GM23338 (cell line): ENCODE data around the gene CDHR2. TPM values are rescaled to one million over a fixed set of nuclear protein-coding genes. Genes with fewer than 3 reads are reported as not detected.
A peak's percentile ranks its signal among the peaks of the same experiment; 100 is the strongest.

ENCODE experiments used
- ATAC-seq: fragments of 200-7000 bp; cut with Tn5 transposase; 3 replicates; pipeline ENCODE4 v1.9.1; 2020
- DNase-seq: peaks from one replicate; pipeline ENCODE4 v3.0.0-alpha.2; 2015; ENCODE audit warnings: low spot score
- H2AFZ ChIP-seq: fragments of 200-600 bp; sonication (generic); 2 replicates; pipeline ENCODE4 v1.8.0; 2016; ENCODE audit warnings: antibody characterized with exemption, mild to moderate bottlenecking, moderate library complexity
- H3F3A ChIP-seq: fragments of 200-600 bp; sonication (generic); replicated peaks from 2 replicates; pipeline ENCODE4 v1.8.0; 2017; ENCODE audit warnings: antibody characterized with exemption, mixed run types, low read depth
- H3K27ac ChIP-seq: fragments of 200-600 bp; sonication (generic); 2 replicates; pipeline ENCODE4 v1.6.1; 2016; ENCODE audit warnings: low read depth
- H3K27me3 ChIP-seq: fragments of 200-600 bp; sonication (generic); 2 replicates; pipeline ENCODE4 v1.8.0; 2016; ENCODE audit warnings: mild to moderate bottlenecking, mixed run types, moderate library complexity; ENCODE audit not compliant: insufficient read depth
- H3K36me3 ChIP-seq: fragments of 200-600 bp; sonication (generic); 2 replicates; pipeline ENCODE4 v1.8.0; 2016; ENCODE audit warnings: mild to moderate bottlenecking; ENCODE audit not compliant: insufficient read depth
- H3K4me1 ChIP-seq: fragments of 200-600 bp; sonication (generic); 2 replicates; pipeline ENCODE4 v1.8.0; 2016; ENCODE audit warnings: mild to moderate bottlenecking, moderate library complexity; ENCODE audit not compliant: insufficient read depth
- H3K4me2 ChIP-seq: fragments of 200-600 bp; sonication (generic); 2 replicates; pipeline ENCODE4 v1.7.1; 2017; ENCODE audit warnings: mixed run types
- H3K4me3 ChIP-seq: fragments of 200-600 bp; sonication (generic); 2 replicates; pipeline ENCODE4 v1.6.1; 2016; ENCODE audit warnings: mixed run types
- H3K79me2 ChIP-seq: fragments of 200-600 bp; sonication (generic); replicated peaks from 2 replicates; pipeline ENCODE4 v1.8.0; 2017; ENCODE audit warnings: mild to moderate bottlenecking; ENCODE audit not compliant: insufficient read depth
- H3K9me2 ChIP-seq: fragments of 200-600 bp; sonication (generic); 2 replicates; pipeline ENCODE4 v1.8.0; 2017; ENCODE audit not compliant: insufficient read depth
- H4K20me1 ChIP-seq: fragments of 200-600 bp; sonication (generic); replicated peaks from 2 replicates; pipeline ENCODE4 v1.8.0; 2017; ENCODE audit warnings: mild to moderate bottlenecking; ENCODE audit not compliant: insufficient read depth
- H3K27ac Mint-ChIP-seq: 2 replicates; pipeline ENCODE4 v1.8.0; 2020; ENCODE audit warnings: inconsistent platforms, mild to moderate bottlenecking, moderate library complexity, mixed read lengths
- H3K27me3 Mint-ChIP-seq: 3 replicates; pipeline ENCODE4 v1.8.0; 2022; ENCODE audit warnings: low read depth, mild to moderate bottlenecking, moderate library complexity, mixed read lengths, inconsistent platforms; ENCODE audit not compliant: insufficient read depth, poor library complexity
- H3K36me3 Mint-ChIP-seq: 3 replicates; pipeline ENCODE4 v1.8.0; 2021; ENCODE audit warnings: low read depth, mild to moderate bottlenecking, inconsistent platforms, moderate library complexity, mixed read lengths
- H3K4me1 Mint-ChIP-seq: 3 replicates; pipeline ENCODE4 v1.8.0; 2020; ENCODE audit warnings: mild to moderate bottlenecking, inconsistent platforms, mixed read lengths
- H3K4me3 Mint-ChIP-seq: 3 replicates; pipeline ENCODE4 v1.8.0; 2021; ENCODE audit warnings: moderate library complexity, mild to moderate bottlenecking, inconsistent platforms, mixed read lengths
- H3K9me3 Mint-ChIP-seq: 3 replicates; pipeline ENCODE4 v1.8.0; 2020; ENCODE audit warnings: moderate library complexity, mild to moderate bottlenecking, inconsistent platforms, mixed read lengths
- CREB1 ChIP-seq: fragments of 250-450 bp; sonication (Bioruptor Pico); IDR thresholded peaks from 2 replicates; pipeline ENCODE4 v1.5.0; 2020; ENCODE audit warnings: low read depth, mild to moderate bottlenecking, moderate library complexity
- EZH2 ChIP-seq: fragments of 200-600 bp; sonication (generic); IDR thresholded peaks from one replicate; pipeline ENCODE4 v1.8.0; 2017; ENCODE audit warnings: antibody characterized with exemption, mild to moderate bottlenecking, low read depth; ENCODE audit not compliant: unreplicated experiment
- EZH2phosphoT487 ChIP-seq: fragments of 200-600 bp; sonication (generic); IDR thresholded peaks from one replicate; pipeline ENCODE4 v1.8.1; 2018; ENCODE audit warnings: antibody characterized with exemption; ENCODE audit not compliant: unreplicated experiment
- JUNB ChIP-seq: IDR thresholded peaks from one replicate; pipeline ENCODE4 v1.6.1; 2016; ENCODE audit warnings: antibody characterized with exemption; ENCODE audit not compliant: unreplicated experiment
- NANOG ChIP-seq: IDR thresholded peaks from 2 replicates; pipeline ENCODE4 v1.6.1; 2016; ENCODE audit warnings: antibody characterized with exemption, borderline replicate concordance
- POLR2AphosphoS5 ChIP-seq: IDR thresholded peaks from 2 replicates; pipeline ENCODE4 v1.6.1; 2016; ENCODE audit warnings: antibody characterized with exemption, low read depth
- STAT1 ChIP-seq: IDR thresholded peaks from one replicate; pipeline ENCODE4 v1.6.1; 2016; ENCODE audit warnings: antibody characterized with exemption; ENCODE audit not compliant: unreplicated experiment
- ZNF114 ChIP-seq: fragments of 250-450 bp; sonication (Bioruptor Pico); IDR thresholded peaks from 2 replicates; pipeline ENCODE4 v1.5.0; 2020; ENCODE audit warnings: mild to moderate bottlenecking, moderate library complexity
- ZNF331 ChIP-seq: fragments of 250-450 bp; sonication (Bioruptor Pico); IDR thresholded peaks from 2 replicates; pipeline ENCODE4 v1.5.0; 2020; ENCODE audit warnings: low read depth, mild to moderate bottlenecking, moderate library complexity
- polyA plus RNA-seq: library from polyadenylated mRNA; unstranded; fragments of >200 nt; fragmentation: Nextera tagmentation; extraction: Ambion mirVana; gene quantifications from 2 replicates; pipeline ENCODE4 v1.2.1, GENCODE V29; 2016
- total RNA-seq: library from RNA; depleted of rRNA; stranded (reverse); fragments of >200 nt; shearing (Covaris generic); gene quantifications from 2 replicates; pipeline ENCODE4 v1.2.3, GENCODE V29; 2014
- TF ChIP-seq, protein P1 (sequence below), 2 experiments: fragments of 200-600 bp in 1 of 2; sonication (generic) in 1 of 2; conservative IDR thresholded peaks; 2 replicates each; pipeline versions ENCODE4 v1.5.1 to v1.6.1; 2016 to 2017; ENCODE audit warnings: antibody characterized with exemption in 2 of 2, low read depth in 2 of 2, mild to moderate bottlenecking in 2 of 2, moderate library complexity in 1 of 2
- TF ChIP-seq, protein P2 (sequence below): IDR thresholded peaks from one replicate; pipeline ENCODE4 v1.6.1; 2018; ENCODE audit warnings: antibody characterized with exemption; ENCODE audit not compliant: unreplicated experiment
- TF ChIP-seq, protein P3 (sequence below): fragments of 250-450 bp; sonication (Bioruptor Pico); IDR thresholded peaks from 2 replicates; pipeline ENCODE4 v1.5.0; 2020; ENCODE audit warnings: mild to moderate bottlenecking, moderate library complexity
- TF ChIP-seq, protein P4 (sequence below): IDR thresholded peaks from 2 replicates; pipeline ENCODE4 v1.6.1; 2016; ENCODE audit warnings: antibody characterized with exemption

The CDHR2 gene
- total and polyA plus RNA-seq, 2 experiments from 2014 or later = not detected

DNA sequence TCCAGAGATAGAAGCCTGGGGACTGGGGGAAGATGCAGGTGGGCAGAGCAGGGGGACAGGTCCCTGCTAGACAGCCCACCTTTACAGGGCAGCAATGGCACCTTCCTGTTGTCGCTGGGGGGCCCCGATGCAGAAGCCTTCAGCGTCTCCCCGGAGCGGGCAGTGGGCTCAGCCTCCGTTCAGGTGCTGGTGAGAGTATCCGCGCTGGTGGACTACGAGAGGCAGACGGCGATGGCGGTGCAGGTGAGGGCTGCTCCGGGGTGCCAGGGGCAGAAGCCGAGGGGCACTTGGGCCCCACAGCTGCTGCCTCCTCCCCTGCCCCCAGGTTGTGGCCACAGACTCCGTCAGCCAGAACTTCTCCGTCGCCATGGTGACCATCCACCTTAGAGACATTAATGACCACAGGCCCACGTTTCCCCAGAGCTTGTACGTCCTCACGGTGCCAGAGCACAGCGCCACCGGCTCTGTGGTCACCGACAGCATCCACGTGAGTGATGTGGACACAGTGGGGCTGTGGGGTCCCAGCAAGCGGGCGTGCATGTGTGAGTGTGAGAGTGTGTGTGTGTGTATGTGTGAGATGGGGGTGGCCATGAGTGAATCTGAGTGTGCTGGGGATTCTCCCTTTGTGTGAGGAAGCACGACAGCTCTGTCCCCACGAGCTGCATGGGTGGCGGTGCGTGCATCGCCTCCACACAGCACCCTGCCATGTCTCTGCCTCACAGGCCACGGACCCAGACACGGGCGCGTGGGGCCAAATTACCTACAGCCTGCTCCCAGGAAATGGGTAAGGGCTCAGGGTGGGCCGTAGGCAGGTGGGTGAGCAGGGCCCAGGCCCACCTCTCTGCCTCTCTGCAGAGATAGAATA lies 28.4 kb downstream of the CDHR2 start:
- H3K4me2 ChIP-seq = no peak overlapping the region
- H3K9me2 ChIP-seq = no peaks in the 10 kb centered on the region
- no peaks in the 10 kb centered on the region for H3K4me1 ChIP-seq
- ATAC-seq = no peak
- Mint-ChIP-seq H3K4me1 (peaks cover 9% of the 10 kb centered on the region; the same call in 2 of the 3 replicates), H3K36me3 (no peaks in the 10 kb centered on the region), H3K27ac (no peak overlapping the region), H3K4me3 (no peak overlapping the region), H3K27me3 (peaks cover 7% of the 10 kb centered on the region), H3K9me3 (no peaks in the 10 kb centered on the region; the same call in 1 of the 3 replicates)
- no peak overlapping the region for H3K27ac ChIP-seq
- peak; percentile 39 for DNase-seq
- TF ChIP-seq ZNF331 (no peak), ZNF114 (CRISPR knock-in tag) (no peak), EZH2 (no peak), STAT1 (no peak), NANOG (no peak), JUNB (no peak), EZH2phosphoT487 (no peak), POLR2AphosphoS5 (no peak), CREB1 (CRISPR knock-in tag) (no peak)
- TF ChIP-seq, protein P1, sequence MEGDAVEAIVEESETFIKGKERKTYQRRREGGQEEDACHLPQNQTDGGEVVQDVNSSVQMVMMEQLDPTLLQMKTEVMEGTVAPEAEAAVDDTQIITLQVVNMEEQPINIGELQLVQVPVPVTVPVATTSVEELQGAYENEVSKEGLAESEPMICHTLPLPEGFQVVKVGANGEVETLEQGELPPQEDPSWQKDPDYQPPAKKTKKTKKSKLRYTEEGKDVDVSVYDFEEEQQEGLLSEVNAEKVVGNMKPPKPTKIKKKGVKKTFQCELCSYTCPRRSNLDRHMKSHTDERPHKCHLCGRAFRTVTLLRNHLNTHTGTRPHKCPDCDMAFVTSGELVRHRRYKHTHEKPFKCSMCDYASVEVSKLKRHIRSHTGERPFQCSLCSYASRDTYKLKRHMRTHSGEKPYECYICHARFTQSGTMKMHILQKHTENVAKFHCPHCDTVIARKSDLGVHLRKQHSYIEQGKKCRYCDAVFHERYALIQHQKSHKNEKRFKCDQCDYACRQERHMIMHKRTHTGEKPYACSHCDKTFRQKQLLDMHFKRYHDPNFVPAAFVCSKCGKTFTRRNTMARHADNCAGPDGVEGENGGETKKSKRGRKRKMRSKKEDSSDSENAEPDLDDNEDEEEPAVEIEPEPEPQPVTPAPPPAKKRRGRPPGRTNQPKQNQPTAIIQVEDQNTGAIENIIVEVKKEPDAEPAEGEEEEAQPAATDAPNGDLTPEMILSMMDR (conservative IDR thresholded peaks at IDR 0.05; ENCODE audit: low read depth in 2 of 2) = no peak
- TF ChIP-seq, protein P2, sequence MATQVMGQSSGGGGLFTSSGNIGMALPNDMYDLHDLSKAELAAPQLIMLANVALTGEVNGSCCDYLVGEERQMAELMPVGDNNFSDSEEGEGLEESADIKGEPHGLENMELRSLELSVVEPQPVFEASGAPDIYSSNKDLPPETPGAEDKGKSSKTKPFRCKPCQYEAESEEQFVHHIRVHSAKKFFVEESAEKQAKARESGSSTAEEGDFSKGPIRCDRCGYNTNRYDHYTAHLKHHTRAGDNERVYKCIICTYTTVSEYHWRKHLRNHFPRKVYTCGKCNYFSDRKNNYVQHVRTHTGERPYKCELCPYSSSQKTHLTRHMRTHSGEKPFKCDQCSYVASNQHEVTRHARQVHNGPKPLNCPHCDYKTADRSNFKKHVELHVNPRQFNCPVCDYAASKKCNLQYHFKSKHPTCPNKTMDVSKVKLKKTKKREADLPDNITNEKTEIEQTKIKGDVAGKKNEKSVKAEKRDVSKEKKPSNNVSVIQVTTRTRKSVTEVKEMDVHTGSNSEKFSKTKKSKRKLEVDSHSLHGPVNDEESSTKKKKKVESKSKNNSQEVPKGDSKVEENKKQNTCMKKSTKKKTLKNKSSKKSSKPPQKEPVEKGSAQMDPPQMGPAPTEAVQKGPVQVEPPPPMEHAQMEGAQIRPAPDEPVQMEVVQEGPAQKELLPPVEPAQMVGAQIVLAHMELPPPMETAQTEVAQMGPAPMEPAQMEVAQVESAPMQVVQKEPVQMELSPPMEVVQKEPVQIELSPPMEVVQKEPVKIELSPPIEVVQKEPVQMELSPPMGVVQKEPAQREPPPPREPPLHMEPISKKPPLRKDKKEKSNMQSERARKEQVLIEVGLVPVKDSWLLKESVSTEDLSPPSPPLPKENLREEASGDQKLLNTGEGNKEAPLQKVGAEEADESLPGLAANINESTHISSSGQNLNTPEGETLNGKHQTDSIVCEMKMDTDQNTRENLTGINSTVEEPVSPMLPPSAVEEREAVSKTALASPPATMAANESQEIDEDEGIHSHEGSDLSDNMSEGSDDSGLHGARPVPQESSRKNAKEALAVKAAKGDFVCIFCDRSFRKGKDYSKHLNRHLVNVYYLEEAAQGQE = no peak
- TF ChIP-seq, protein P3, sequence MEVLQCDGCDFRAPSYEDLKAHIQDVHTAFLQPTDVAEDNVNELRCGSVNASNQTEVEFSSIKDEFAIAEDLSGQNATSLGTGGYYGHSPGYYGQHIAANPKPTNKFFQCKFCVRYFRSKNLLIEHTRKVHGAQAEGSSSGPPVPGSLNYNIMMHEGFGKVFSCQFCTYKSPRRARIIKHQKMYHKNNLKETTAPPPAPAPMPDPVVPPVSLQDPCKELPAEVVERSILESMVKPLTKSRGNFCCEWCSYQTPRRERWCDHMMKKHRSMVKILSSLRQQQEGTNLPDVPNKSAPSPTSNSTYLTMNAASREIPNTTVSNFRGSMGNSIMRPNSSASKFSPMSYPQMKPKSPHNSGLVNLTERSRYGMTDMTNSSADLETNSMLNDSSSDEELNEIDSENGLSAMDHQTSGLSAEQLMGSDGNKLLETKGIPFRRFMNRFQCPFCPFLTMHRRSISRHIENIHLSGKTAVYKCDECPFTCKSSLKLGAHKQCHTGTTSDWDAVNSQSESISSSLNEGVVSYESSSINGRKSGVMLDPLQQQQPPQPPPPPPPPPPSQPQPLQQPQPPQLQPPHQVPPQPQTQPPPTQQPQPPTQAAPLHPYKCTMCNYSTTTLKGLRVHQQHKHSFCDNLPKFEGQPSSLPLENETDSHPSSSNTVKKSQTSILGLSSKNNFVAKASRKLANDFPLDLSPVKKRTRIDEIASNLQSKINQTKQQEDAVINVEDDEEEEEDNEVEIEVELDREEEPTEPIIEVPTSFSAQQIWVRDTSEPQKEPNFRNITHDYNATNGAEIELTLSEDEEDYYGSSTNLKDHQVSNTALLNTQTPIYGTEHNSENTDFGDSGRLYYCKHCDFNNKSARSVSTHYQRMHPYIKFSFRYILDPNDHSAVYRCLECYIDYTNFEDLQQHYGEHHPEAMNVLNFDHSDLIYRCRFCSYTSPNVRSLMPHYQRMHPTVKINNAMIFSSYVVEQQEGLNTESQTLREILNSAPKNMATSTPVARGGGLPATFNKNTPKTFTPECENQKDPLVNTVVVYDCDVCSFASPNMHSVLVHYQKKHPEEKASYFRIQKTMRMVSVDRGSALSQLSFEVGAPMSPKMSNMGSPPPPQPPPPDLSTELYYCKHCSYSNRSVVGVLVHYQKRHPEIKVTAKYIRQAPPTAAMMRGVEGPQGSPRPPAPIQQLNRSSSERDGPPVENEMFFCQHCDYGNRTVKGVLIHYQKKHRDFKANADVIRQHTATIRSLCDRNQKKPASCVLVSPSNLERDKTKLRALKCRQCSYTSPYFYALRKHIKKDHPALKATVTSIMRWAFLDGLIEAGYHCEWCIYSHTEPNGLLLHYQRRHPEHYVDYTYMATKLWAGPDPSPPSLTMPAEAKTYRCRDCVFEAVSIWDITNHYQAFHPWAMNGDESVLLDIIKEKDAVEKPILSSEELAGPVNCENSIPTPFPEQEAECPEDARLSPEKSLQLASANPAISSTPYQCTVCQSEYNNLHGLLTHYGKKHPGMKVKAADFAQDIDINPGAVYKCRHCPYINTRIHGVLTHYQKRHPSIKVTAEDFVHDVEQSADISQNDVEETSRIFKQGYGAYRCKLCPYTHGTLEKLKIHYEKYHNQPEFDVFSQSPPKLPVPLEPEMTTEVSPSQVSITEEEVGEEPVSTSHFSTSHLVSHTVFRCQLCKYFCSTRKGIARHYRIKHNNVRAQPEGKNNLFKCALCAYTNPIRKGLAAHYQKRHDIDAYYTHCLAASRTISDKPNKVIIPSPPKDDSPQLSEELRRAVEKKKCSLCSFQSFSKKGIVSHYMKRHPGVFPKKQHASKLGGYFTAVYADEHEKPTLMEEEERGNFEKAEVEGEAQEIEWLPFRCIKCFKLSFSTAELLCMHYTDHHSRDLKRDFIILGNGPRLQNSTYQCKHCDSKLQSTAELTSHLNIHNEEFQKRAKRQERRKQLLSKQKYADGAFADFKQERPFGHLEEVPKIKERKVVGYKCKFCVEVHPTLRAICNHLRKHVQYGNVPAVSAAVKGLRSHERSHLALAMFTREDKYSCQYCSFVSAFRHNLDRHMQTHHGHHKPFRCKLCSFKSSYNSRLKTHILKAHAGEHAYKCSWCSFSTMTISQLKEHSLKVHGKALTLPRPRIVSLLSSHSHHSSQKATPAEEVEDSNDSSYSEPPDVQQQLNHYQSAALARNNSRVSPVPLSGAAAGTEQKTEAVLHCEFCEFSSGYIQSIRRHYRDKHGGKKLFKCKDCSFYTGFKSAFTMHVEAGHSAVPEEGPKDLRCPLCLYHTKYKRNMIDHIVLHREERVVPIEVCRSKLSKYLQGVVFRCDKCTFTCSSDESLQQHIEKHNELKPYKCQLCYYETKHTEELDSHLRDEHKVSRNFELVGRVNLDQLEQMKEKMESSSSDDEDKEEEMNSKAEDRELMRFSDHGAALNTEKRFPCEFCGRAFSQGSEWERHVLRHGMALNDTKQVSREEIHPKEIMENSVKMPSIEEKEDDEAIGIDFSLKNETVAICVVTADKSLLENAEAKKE = no peak
- TF ChIP-seq, protein P4, sequence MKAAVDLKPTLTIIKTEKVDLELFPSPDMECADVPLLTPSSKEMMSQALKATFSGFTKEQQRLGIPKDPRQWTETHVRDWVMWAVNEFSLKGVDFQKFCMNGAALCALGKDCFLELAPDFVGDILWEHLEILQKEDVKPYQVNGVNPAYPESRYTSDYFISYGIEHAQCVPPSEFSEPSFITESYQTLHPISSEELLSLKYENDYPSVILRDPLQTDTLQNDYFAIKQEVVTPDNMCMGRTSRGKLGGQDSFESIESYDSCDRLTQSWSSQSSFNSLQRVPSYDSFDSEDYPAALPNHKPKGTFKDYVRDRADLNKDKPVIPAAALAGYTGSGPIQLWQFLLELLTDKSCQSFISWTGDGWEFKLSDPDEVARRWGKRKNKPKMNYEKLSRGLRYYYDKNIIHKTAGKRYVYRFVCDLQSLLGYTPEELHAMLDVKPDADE = no peak
- no peaks in the 10 kb centered on the region for H3F3A ChIP-seq
- H2AFZ ChIP-seq = 0 out of 2 replicates have a peak overlapping the region, but pooled peaks have one; percentile 6
- no peaks in the 10 kb centered on the region for H3K36me3 ChIP-seq
- H3K27me3 ChIP-seq = no peaks in the 10 kb centered on the region
- H4K20me1 ChIP-seq = no peaks in the 10 kb centered on the region; the same call in 1 of the 2 replicates
- H3K79me2 ChIP-seq = no peaks in the 10 kb centered on the region
- no peak overlapping the region for H3K4me3 ChIP-seq
